Occipital lobe (tissue), 2 donors: ENCODE data around the gene ENTREP3. TPM values are rescaled to one million over a fixed set of nuclear protein-coding genes. Genes with fewer than 3 reads are reported as not detected.
"Not testable (repeated sequence)": the region's sequence is repeated elsewhere in the genome, so short reads cannot be mapped to it uniquely, and the experiment has no call there.

Experiments used
- DNase-seq: peaks from one replicate; lab custom pipeline; 2025; lab: John Stamatoyannopoulos, UW
- total RNA-seq: library from RNA; depleted of rRNA; stranded (reverse); fragments of >200 nt; gene quantifications from one replicate; pipeline ENCODE4 v1.2.3, GENCODE V29; 2014

ENTREP3 gene
- total RNA-seq, 1 donor from 2014 or later, result 3.7 TPM

DNA sequence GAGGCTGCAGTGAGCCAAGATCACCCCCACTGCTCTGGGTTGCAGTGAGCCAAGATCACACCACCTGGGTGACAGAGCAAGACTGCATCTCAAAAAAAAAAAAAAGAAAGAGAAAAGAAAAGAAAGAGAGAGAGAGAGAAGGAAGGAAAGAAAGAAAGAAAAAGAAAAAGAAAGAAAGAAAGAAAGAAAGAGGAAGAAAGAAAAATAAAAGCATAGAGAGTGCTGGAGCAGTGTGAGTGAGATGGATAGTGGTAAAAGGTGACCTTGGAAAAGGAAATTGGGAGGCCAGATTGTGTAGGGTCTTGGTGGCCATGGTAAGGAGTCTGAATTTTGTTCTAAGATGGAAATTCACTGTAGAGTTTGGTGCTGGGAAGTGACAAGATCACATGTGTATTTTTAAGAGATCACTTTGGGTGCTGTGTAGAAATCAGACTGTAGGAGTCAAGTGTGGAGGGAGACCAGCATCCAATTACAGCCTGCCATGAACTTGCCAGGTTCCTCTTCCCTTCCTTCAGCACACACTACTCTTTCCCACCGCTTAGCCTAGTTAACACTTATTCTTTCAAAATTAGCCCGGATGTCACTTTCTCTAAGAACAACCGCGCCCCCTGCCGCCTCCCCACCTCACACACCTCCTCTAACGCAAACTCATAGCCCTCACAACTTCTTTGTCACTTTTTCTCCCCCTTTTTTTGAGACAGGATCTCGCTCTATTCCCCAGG, 28.9 kb downstream of the ENTREP3 start:
- peak; percentile 34 for DNase-seq

GRCh38 chr1:155225404-155225759, 29.9 kb downstream of the ENTREP3 start:
- DNase-seq, result not testable (repeated sequence)

DNA sequence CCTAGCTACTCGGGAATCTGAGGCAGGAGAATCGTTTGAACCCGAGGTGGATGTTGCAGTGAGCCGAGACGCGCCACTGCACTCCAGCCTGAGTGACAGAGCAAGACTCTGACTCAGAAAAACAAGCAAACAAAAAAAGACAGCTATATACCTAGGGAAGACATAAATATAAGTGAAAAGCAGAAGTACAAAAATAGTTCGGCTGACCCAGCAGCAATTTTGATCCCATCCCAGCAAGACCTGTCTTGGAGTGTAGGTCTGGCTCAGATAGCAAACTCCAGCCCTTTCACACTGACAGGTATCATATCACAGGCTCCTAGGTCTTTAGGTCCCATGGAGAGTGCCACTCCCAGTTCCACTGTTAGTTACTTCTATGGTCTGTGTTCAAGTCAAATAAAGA, 32.2 kb downstream of the ENTREP3 start:
- DNase-seq, result no peak

DNA sequence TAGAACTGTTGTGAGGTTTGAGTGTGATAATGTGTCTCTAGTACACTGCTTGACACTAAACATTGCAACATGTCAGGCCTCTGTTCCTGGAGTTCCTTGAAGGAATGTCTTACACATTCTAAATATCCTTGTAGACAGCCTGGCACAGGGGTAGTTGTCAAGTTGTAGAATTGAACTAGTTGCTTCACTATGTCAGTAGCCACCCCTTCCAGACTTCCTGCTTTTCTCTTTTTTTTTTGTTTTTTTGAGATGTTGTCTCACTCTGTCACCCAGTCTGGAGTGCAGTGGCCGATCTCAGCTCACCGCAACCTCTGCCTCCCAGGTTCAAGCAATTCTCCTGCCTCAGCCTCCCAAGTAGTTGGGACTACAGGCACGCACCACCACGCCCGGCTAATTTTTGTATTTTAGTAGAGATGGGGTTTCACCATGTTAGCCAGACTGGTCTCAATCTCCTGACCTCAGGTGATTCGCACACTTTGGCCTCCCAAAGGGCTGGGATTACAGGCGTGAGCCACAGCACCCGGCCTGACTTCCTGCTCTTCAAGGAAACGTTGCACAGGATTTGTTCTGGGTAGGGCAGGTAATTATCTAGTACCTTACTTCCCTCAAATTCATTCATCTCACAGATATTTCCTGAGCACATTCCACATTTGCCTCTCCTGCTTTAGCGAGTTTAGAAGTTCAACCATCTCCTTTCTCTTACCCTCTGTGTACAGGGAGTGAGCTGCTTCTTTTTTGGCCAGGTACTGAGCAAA, 34.9 kb downstream of the ENTREP3 start:
- not testable (repeated sequence) for DNase-seq

GRCh38 chr1:155219592-155220031, 35.7 kb downstream of the ENTREP3 start:
- peak; percentile 23 for DNase-seq

DNA sequence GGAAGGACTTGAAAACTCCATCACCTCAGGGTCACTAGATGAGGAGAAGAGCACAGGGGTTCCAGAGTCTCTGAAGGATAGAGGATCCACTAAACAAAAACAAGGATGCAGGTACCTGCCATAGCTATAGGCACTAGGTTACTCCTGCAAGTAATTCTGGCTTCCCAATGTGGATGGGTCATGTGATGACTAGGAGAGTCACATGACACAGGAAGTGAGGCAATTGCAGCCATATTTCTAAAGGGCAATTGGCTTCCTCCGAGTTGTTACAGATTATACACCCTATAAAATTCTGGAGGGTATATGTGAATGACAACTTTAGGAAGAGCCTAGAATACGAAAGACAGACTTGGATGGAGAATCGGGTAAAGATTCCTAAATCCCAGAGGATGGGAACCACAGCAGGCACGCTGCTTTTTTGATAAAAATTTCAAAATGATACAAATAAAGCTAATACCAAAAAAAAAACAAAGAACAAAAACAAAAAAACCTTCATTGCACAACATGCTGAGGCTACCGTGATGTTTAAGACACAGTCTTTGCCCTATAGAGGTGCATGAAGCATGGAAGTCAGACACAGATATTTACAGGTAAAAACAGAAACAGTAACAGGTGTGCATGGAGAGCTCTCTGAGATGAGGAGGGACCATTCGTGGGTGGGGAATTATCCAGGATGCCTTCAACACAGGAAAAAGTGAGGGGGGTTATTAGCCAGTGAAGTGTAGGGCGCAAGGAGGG, 36.3 kb downstream of the ENTREP3 start:
- peak; percentile 73 for DNase-seq

GRCh38 chr1:155214702-155215101, 40.6 kb downstream of the ENTREP3 start:
- DNase-seq, result not testable (repeated sequence)

GRCh38 chr1:155212051-155212440, 43.2 kb downstream of the ENTREP3 start:
- DNase-seq, result not testable (repeated sequence)

DNA sequence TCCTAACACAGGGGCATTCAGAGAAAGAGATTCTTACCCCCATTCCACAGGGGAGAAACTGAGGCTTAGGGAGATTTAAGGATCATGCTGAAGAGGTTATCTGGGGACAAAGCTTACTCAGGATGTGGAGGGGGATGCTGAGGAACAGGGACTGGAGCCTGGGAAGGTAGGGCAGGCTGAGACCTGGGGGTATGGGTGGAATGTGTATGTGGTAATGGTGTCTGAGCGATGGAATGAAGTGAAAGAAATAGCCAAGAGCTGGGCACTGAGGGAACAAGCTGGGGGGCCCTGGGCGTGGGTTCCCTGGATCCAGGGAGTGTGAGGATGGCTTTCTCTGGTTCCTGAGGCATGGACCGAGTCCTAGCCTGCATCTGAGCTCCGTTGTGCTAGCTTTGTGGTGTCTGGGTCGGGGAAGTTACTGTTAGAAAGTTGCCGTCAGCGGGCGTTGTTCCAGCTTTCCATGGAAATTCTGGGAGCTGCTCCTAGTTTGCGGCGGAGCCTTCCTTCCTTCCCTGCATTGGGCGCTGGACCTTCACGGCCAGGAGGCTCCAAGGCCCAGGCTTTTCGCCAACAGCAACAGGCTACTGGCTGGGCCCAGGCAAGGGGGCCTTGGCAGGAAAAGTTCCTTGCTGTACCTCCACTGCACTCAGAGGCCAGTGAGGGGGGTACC, 43.8 kb downstream of the ENTREP3 start:
- not testable (repeated sequence) for DNase-seq

- DNase-seq, result no peak
Measured at GRCh38 chr1:155210314-155211104, 44.8 kb downstream of the ENTREP3 start.

GRCh38 chr1:155209312-155209721, 46.0 kb downstream of the ENTREP3 start:
- DNase-seq, result no peak

DNA sequence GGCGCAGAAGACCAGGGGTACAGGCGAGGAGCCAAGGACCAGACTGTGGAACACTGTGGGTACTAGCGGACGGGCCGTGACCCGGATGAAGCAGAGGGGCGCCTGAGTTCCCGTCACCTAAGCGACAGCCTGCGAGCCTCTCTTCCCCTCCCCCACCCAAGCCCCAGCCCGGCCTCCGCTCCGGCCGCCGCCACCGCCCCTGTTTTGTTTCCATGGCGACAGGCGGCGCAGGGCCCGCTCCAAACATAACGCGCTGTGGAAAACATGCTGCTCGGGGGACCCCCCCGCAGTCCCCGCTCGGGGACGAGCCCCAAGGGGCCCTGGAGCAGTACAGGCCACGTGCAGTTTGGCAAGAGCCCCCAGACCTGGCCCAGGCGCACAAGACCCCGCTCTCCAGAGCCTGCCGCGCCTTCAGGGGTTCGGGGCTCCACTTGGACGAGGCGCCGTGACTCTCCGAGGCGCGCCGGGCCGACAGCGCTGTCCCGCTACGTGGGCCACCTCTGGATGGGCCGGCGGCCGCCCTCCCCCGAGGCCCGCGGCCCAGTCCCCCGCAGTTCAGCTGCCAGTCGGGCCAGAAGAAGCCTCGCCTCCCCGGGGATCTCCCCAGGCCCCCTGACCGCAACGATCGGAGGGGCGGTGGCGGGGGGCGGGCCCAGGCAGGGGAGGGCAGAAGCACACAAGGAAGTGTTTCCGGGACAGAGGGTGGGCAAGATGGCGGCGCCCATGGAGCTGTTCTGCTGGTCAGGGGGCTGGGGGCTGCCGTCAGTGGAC, 46.6 kb downstream of the ENTREP3 start, which contains the start of gene MTX1:
Gene MTX1 (plus strand): TSS at position 155 of the 771 bp plus-strand sequence. CDS start 110 bp downstream, at position 265.
- DNase-seq, result peak; percentile 79

- peak; percentile 41 for DNase-seq
Measured at GRCh38 chr1:155207806-155208540, 47.3 kb downstream of the ENTREP3 start, which contains the start of gene THBS3. Gene THBS3 (minus strand): TSS chr1:155207897. CDS start chr1:155207876, 21 bp downstream.

DNA sequence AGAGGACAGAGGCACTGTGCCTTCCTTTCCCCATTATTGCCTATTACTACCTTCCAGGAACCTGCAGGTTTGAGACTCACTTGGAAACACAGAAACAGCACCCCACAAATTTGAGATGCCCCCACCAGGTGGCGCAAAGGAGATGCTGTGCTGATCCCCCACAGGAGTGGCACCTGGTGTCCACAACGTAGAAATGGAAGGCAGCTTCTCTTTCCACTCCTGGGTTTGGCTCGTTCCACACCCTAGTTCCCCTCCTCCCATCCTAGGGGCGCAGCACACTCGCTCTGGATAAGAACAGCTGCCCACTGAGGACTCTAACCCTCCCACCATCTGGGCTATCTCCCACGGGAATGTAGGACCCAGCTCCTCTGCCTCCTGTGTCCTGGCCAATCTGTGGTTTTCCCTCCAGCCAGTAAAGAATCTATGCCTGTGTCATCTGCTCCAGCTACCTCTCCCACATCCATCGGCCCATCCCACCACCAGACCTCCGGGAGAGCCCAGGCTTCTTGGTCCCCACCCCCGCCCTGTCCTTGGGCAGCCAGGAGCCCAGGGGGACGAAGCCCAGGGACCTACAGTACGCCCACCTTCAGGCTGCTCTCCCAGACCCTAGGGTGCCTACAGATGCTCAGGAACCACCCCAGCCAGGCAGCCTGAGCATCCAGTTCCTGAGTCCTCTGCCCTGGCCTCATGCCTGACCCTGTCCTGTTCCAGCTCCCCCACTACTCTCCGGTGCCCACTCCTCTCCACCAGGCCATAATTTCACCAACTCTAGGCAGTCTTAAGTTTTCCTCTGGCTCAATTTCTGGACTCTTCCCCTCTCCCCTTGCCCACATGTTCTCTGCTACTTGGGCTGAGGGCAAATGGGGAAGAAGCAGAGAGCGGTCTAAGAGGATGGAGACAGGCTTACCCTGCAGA, 48.1 kb downstream of the ENTREP3 start:
- peak; percentile 61 for DNase-seq

GRCh38 chr1:155205969-155206593, 49.2 kb downstream of the ENTREP3 start:
- no peak for DNase-seq

- DNase-seq, result no peak
Measured at GRCh38 chr1:155205035-155205434, 50.2 kb downstream of the ENTREP3 start.
